B cell (primary cell): Measurements from ENCODE around the gene RNF141. TPM values are rescaled to one million over a fixed set of nuclear protein-coding genes. Genes with fewer than 3 reads are reported as not detected.
A peak's percentile ranks its signal among the peaks of the same experiment; 100 is the strongest.

ENCODE experiments used
- ATAC-seq: fragments of 200-7000 bp; cut with Tn5 transposase; one replicate; pipeline ENCODE4 v1.10.0; 2021; ENCODE audit warnings: low read depth, mild to moderate bottlenecking, moderate number of reproducible peaks, moderate library complexity
- CTCF ChIA-PET: fragments of 350-600 bp; sonication (Branson Sonifier 250); formaldehyde crosslinking; loops from one replicate; lab custom pipeline; 2021; ENCODE audit warnings: antibody characterized with exemption, inconsistent platforms; lab: Charles Lee
- POLR2A ChIA-PET: fragments of 350-600 bp; sonication (Branson Sonifier 250); formaldehyde crosslinking; loops from one replicate; lab custom pipeline; 2021; ENCODE audit warnings: antibody characterized with exemption; lab: Charles Lee
- DNase-seq: peaks from one replicate; pipeline ENCODE4 v3.0.0; 2013
- H2AFZ ChIP-seq: 2 replicates; pipeline ENCODE4 v1.6.1; 2012; ENCODE audit warnings: mild to moderate bottlenecking, low read depth, low read length; ENCODE audit not compliant: insufficient read depth, poor library complexity, severe bottlenecking
- H3K27ac ChIP-seq, 2 donors: 1 replicate in 1 of 2; 2 replicates in 1 of 2; pipeline ENCODE4 v1.5.1; 2012 to 2013; ENCODE audit warnings: low read length in 2 of 2, mild to moderate bottlenecking in 2 of 2, moderate library complexity in 1 of 2
- H3K27me3 ChIP-seq, 4 experiments: fragments of 200-600 bp in 1 of 4; sonication (generic) in 1 of 4; replicated peaks in 1 of 4; 1 replicate in 2 of 4; 2 replicates in 2 of 4; pipeline versions ENCODE4 v1.6.1 to v1.7.0; 2013 to 2016; ENCODE audit warnings: low read length in 3 of 4, mild to moderate bottlenecking in 2 of 4, mixed read lengths in 1 of 4, moderate library complexity in 1 of 4; ENCODE audit not compliant: insufficient read depth in 4 of 4, control insufficient read depth in 3 of 4; ENCODE audit errors: control extremely low read depth in 1 of 4
- H3K36me3 ChIP-seq, 2 experiments: replicated peaks in 1 of 2; 1 replicate in 1 of 2; 2 replicates in 1 of 2; pipeline versions ENCODE4 v1.6.1 to v1.7.1; 2013; ENCODE audit warnings: low read length in 1 of 2; ENCODE audit not compliant: insufficient read depth in 2 of 2, control insufficient read depth in 1 of 2; ENCODE audit errors: control extremely low read depth in 1 of 2, extremely low read depth in 1 of 2
- H3K4me1 ChIP-seq, 2 donors: fragments of 200-600 bp in 1 of 2; sonication (generic) in 1 of 2; 1 replicate in 1 of 2; 2 replicates in 1 of 2; pipeline versions ENCODE4 v1.5.1 to v1.6.1; 2013 to 2017; ENCODE audit warnings: low read length in 2 of 2; ENCODE audit not compliant: control insufficient read depth in 2 of 2, insufficient read depth in 2 of 2
- H3K4me2 ChIP-seq: replicated peaks from 2 replicates; pipeline ENCODE3; 2012; ENCODE audit warnings: mild to moderate bottlenecking, low read depth, low read length; ENCODE audit not compliant: poor library complexity, severe bottlenecking
- H3K4me3 ChIP-seq, 5 experiments: fragments of 200-600 bp in 1 of 5; sonication (generic) in 1 of 5; 1 replicate in 3 of 5; 2 replicates in 2 of 5; pipeline versions ENCODE4 v1.5.1 to v1.7.0; 2011 to 2016; ENCODE audit warnings: low read length in 4 of 5, mild to moderate bottlenecking in 4 of 5, low read depth in 2 of 5, control low read depth in 1 of 5, moderate library complexity in 1 of 5; ENCODE audit not compliant: insufficient read depth in 1 of 5; ENCODE audit errors: control extremely low read depth in 1 of 5, extremely low read depth in 1 of 5
- H3K79me2 ChIP-seq: fragments of 200-600 bp; sonication (generic); one replicate; pipeline ENCODE4 v1.6.0; 2016; ENCODE audit warnings: low read length; ENCODE audit not compliant: control insufficient read depth, insufficient read depth
- H3K9ac ChIP-seq: fragments of 200-600 bp; sonication (generic); 2 replicates; pipeline ENCODE4 v1.6.1; 2017; ENCODE audit warnings: mild to moderate bottlenecking, low read length, moderate library complexity
- H3K9me3 ChIP-seq, 3 donors: one replicate each; pipeline versions ENCODE4 v1.6.1 to v1.7.1; 2013; ENCODE audit warnings: low read length in 2 of 3; ENCODE audit not compliant: control insufficient read depth in 2 of 3, insufficient read depth in 1 of 3; ENCODE audit errors: control extremely low read depth in 1 of 3
- H4K20me1 ChIP-seq: 2 replicates; pipeline ENCODE4 v1.6.0; 2012; ENCODE audit warnings: mild to moderate bottlenecking, low read length; ENCODE audit not compliant: insufficient read depth, control insufficient read depth, poor library complexity, severe bottlenecking
- H3K27ac Mint-ChIP-seq: one replicate; pipeline ENCODE4 v1.8.0; 2021; ENCODE audit warnings: mixed read lengths
- H3K27me3 Mint-ChIP-seq: one replicate; pipeline ENCODE4 v1.8.0; 2021; ENCODE audit warnings: mixed read lengths
- H3K4me1 Mint-ChIP-seq: one replicate; pipeline ENCODE4 v1.8.0; 2021; ENCODE audit warnings: mixed read lengths
- H3K4me3 Mint-ChIP-seq: one replicate; pipeline ENCODE4 v1.8.0; 2021; ENCODE audit warnings: mixed read lengths
- H3K9me3 Mint-ChIP-seq: one replicate; pipeline ENCODE4 v1.8.0; 2022; ENCODE audit warnings: mixed read lengths; ENCODE audit not compliant: insufficient read depth
- CTCF ChIP-seq: fragments of 200-600 bp; IDR thresholded peaks from one replicate; pipeline ENCODE4 v1.8.0; 2022; ENCODE audit warnings: antibody characterized with exemption, mild to moderate bottlenecking
- EZH2 ChIP-seq: IDR thresholded peaks from 2 replicates; pipeline ENCODE4 v1.6.1; 2012; ENCODE audit warnings: borderline replicate concordance, low read depth, mild to moderate bottlenecking, moderate library complexity, low read length; ENCODE audit not compliant: insufficient read depth, poor library complexity, severe bottlenecking
- WGBS: methylation state at CpG from one replicate; pipeline ENCODE4 v1.1.5; 2013; ENCODE audit warnings: missing lambda C conversion rate; ENCODE audit not compliant: insufficient coverage; 5-methylcytosine and 5-hydroxymethylcytosine counted together
- intact Hi-C: fragments of 100-400 bp; cut with micrococcal nuclease; formaldehyde crosslinking; loops from one replicate; pipeline ENCODE4 v1.10.0; 2022
- polyA plus RNA-seq: library from polyadenylated mRNA; depleted of rRNA; stranded (reverse); fragments of >200 nt; gene quantifications from 2 replicates; pipeline ENCODE4 v1.2.3, GENCODE V29; 2012
- total RNA-seq, 2 donors: library from RNA; stranded (reverse); fragments of 120-200 nt in 1 of 2; gene quantifications; 1 replicate in 1 of 2; 2 replicates in 1 of 2; pipeline versions ENCODE4 v1.2.3 to v1.2.4, GENCODE V29; 2013 to 2022

Gene RNF141
- total and polyA plus RNA-seq, 2 donors (not counting 1 experiment from before 2014, with no cell fraction given) = 23.3 to 48.2 TPM

GRCh38 chr11:10526974-10527918 is 13.7 kb downstream of the RNF141 start:
- peak; percentile 77 for ATAC-seq
- CTCF ChIA-PET = interaction anchor here (1.0 to 2.9 kb wide), 2 partner anchors 14 to 113 kb away, joined by 5 to 16 read pairs; partner anchors contain the start of gene RNF141
- no peaks in the 10 kb centered on the region for H3K9me3 Mint-ChIP-seq

More at GRCh38 chr11:10526974-10527918, 13.7 kb downstream of the RNF141 start:
- Histone ChIP-seq H3K4me2 (no peak overlapping the region), H4K20me1 (no peaks in the 10 kb centered on the region), H2AFZ (no peak overlapping the region), H3K27ac (peak overlapping the region in 1 of 2 donors; percentile 12), H3K27me3 (no peaks in the 10 kb centered on the region), H3K4me1 (no peaks in the 10 kb centered on the region), H3K79me2 (peaks cover 35% of the 10 kb centered on the region), H3K4me3 (no peak overlapping the region), H3K36me3 (peaks cover 28 to 89% of the 10 kb centered on the region in 2 experiments), H3K9me3 (no peaks in the 10 kb centered on the region), H3K9ac (no peak overlapping the region)
- H3K4me1 Mint-ChIP-seq = peaks cover 19% of the 10 kb centered on the region
- H3K27me3 Mint-ChIP-seq = no peaks in the 10 kb centered on the region
- POLR2A ChIA-PET = interaction anchor here (0.6 to 0.7 kb wide), 3 partner anchors 14 to 115 kb away, joined by 3 to 4 read pairs (median 4); no protein-coding TSS in a partner anchor
- DNase-seq = no peak
- intact Hi-C loops = no loop called here
- WGBS = 76% methylated on average over 5 of the region's 6 CpGs
- H3K4me3 Mint-ChIP-seq = peak overlapping the region; percentile 2
- TF ChIP-seq CTCF (no peak), EZH2 (no peak)
- peak overlapping the region; percentile 68 for H3K27ac Mint-ChIP-seq
